Central memory CD8-positive, alpha-beta T cell (primary cell): ENCODE results near the gene SYT8.
A peak's percentile ranks its signal among the peaks of the same experiment; 100 is the strongest.

Source experiments
- ATAC-seq: fragments of 150-1000 bp; cut with Tn5 transposase; replicated peaks from 2 replicates; pipeline ENCODE4 v1.10.0; 2022; ENCODE audit warnings: mild to moderate bottlenecking, moderate FRiP score, moderate number of reproducible peaks; ENCODE audit not compliant: poor library complexity, severe bottlenecking; ENCODE audit errors: extremely low read depth
- DNase-seq, 2 donors: peaks; one replicate each; pipeline ENCODE4 v3.0.0; 2021; ENCODE audit warnings: low spot score in 2 of 2
- H3K27ac Mint-ChIP-seq: one replicate; pipeline ENCODE4 v1.8.0; 2022; ENCODE audit warnings: low read depth, mild to moderate bottlenecking, moderate library complexity, mixed read lengths
- H3K27me3 Mint-ChIP-seq: one replicate; pipeline ENCODE4 v1.8.0; 2022; ENCODE audit warnings: mixed read lengths
- H3K36me3 Mint-ChIP-seq: one replicate; pipeline ENCODE4 v1.8.0; 2022; ENCODE audit warnings: mild to moderate bottlenecking, moderate library complexity, mixed read lengths; ENCODE audit not compliant: insufficient read depth
- H3K4me1 Mint-ChIP-seq: one replicate; pipeline ENCODE4 v1.8.0; 2022; ENCODE audit warnings: mixed read lengths
- H3K4me3 Mint-ChIP-seq: one replicate; pipeline ENCODE4 v1.8.0; 2022; ENCODE audit warnings: mild to moderate bottlenecking, moderate library complexity, mixed read lengths
- H3K9me3 Mint-ChIP-seq: one replicate; pipeline ENCODE4 v1.8.0; 2022; ENCODE audit warnings: mixed read lengths

Gene SYT8

DNA sequence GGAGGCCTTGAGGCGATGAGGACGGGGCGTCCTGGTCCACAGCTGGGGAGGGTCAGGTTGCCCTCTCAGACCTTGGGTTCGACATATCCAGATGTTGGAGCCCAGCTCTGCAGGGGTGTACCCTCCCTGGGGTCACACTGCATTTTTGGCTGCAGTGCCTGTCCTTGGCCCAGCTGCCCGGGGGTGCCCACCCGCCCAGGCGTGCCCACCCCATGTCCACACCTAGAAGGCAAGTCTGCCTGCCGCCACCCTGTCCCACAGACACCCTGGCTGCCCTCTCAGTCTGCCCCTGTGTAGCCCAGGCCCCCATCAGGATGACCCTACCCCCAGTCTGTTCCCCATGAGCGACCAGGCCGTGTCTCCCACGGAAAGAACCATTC, 21.1 kb downstream of the SYT8 start:
- no peaks in the 10 kb centered on the region for H3K9me3 Mint-ChIP-seq
- H3K36me3 Mint-ChIP-seq, result peaks cover 17% of the 10 kb centered on the region
- ATAC-seq, result no peak
- no peaks in the 10 kb centered on the region for H3K27me3 Mint-ChIP-seq
- peaks cover 32% of the 10 kb centered on the region for H3K4me1 Mint-ChIP-seq
- peak overlapping the region; percentile 17 for H3K27ac Mint-ChIP-seq
- no peak for DNase-seq
- peak overlapping the region; percentile 99 for H3K4me3 Mint-ChIP-seq

DNA sequence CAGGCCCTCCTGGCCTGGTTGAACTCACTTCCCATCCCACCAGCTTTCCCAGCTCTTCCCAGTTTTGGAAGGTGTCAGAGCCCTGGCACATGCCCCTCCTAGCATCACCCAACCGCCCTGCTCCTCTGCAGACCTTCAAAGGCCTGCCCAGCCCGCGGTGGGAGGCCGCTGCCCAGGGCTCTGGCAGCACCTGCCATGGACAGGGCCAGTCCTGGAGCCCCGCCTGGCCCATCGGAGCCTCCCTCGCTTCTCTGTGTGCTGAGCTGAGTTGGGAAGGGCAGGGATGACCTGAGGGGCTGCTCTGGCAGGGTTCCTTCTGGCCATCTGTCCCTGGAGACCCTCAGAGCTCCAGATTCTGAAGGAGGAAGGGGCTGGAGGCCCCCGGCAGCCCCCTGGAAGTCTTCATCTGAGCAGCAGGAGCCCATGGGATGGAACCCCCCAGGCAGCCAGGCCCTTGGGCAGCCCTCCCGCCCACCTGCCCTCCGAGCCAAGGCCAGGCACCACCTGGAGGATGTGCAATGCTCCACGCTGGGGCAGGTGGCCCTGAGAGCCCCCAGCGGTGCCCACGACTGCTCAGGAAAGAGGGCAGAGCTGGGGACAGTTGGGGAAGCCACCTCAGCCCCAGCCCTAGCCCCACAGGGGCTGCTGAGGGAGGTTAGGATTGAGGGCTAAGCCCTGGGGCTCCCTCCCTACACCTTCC, 21.7 kb downstream of the SYT8 start:
- Mint-ChIP-seq H3K9me3 (no peaks in the 10 kb centered on the region), H3K27me3 (no peaks in the 10 kb centered on the region), H3K27ac (no peak overlapping the region), H3K4me3 (peak overlapping the region; percentile 99), H3K4me1 (peaks cover 26% of the 10 kb centered on the region), H3K36me3 (peaks cover 17% of the 10 kb centered on the region)
- DNase-seq (no peak), ATAC-seq (no peak)

DNA sequence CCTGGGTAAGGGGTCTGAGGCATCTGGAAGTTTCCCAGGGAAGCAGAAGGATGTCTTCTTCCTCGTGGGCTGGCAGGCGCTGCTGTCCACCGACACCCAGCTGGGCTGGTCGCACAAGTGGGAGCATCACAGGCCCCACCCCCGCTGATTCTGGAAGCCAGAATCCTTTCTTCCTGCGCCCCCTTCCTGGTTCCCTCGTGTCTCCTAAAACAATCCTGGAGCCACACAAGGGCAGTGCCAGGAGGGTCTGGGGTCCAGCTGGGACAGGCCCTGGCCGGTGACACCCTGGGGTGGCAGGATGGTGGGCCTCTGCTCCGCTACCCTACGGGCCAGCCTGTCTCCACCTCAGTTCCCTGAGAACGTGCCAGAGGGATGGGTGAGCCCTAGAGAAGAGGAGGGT, 22.3 kb downstream of the SYT8 start:
- Mint-ChIP-seq H3K36me3 (peaks cover 17% of the 10 kb centered on the region), H3K27me3 (no peaks in the 10 kb centered on the region), H3K4me1 (peaks cover 23% of the 10 kb centered on the region), H3K27ac (no peak overlapping the region), H3K4me3 (no peak overlapping the region), H3K9me3 (no peaks in the 10 kb centered on the region)
- ATAC-seq, result no peak
- DNase-seq, result no peak

DNA sequence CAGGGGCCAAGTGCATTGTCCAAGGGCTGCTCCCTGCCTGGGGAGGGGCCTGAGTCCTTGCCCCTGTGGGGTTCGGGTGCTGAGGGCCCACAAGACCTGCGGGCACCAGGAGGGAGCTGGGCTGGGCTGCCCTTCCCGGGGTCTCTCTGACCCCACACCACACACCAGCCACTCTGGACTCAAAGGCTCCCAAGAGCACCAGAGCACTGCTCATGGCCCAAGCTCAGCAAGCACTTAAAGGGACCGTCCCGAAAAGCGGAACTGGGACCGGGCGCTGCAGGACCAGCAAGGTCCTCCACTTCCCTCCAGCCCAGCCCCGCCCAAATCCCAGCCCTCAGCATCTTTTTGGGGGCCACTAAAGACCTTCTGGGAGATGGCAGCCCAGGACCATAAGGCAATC, 23.4 kb downstream of the SYT8 start:
- DNase-seq (no peak), ATAC-seq (no peak)
- Mint-ChIP-seq H3K27ac (no peak overlapping the region), H3K4me1 (peaks cover 12% of the 10 kb centered on the region), H3K27me3 (no peaks in the 10 kb centered on the region), H3K36me3 (peaks cover 14% of the 10 kb centered on the region), H3K9me3 (no peaks in the 10 kb centered on the region), H3K4me3 (no peak overlapping the region)

DNA sequence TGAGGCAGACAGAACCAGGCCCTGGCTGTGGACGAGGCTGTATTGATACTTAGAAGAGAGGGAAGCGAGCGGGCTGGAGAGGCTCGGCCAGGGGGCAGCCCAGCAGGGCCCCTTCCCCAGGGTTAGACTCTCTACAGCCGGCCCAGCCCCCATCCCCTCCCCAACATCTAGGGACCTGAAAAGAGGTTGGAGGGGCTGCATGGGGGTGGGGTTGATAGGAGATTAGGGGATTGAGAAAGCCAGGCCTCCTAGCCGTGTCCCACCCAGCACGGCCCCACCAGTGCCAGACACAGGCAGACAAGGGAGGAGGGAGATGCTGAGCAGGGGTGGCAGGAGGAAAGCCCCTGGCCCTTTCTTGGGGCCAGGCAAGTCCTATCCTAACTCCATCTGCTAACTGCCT, 23.8 kb downstream of the SYT8 start:
- Mint-ChIP-seq H3K4me1 (peaks cover 11% of the 10 kb centered on the region), H3K4me3 (no peak overlapping the region), H3K9me3 (no peaks in the 10 kb centered on the region), H3K27me3 (no peaks in the 10 kb centered on the region), H3K36me3 (peaks cover 12% of the 10 kb centered on the region), H3K27ac (no peak overlapping the region)
- ATAC-seq, result no peak
- DNase-seq, result no peak

DNA sequence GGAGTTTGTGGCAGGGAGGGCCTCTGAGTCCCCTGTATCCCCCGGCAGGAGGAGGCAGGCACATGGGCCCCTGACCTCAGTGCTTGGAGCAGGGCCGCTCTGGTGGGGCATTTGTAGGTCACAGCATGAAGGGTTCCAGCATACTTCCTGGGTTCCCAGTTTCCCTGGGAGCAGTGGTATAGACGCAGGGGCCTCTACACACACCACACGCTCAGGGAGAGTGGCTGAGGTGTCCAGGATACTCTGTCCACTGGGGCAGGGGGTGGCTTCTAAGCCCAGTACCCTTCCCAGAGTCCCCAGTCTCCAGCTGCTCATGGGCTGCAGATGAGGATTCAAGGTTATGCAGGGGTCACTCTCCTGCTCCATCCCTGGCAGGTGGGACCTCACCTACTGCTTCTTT, 24.2 kb downstream of the SYT8 start:
- Mint-ChIP-seq H3K27ac (no peak overlapping the region), H3K9me3 (no peaks in the 10 kb centered on the region), H3K36me3 (peaks cover 8% of the 10 kb centered on the region), H3K27me3 (no peaks in the 10 kb centered on the region), H3K4me1 (peaks cover 11% of the 10 kb centered on the region), H3K4me3 (no peak overlapping the region)
- DNase-seq (no peak), ATAC-seq (no peak)

DNA sequence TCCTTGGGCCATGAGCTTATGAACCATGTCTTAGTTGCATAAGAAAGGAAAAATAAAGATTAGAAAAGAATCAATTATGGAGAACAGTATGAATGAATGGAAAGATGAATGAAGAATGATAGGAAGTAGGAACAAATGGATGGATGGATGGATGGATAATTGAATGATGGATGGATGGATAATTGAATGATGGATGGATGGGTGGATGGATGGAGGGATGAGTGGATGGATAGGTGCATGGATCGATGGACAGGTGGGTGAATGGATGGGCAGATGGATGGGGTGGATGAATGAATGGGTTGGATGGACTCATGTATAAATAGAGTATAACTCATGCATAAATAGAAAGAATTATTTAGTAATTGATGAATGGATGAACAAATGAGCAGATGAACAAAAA, 25.3 kb downstream of the SYT8 start:
- Mint-ChIP-seq H3K27ac (no peak overlapping the region), H3K4me1 (peaks cover 11% of the 10 kb centered on the region), H3K9me3 (no peaks in the 10 kb centered on the region), H3K36me3 (peaks cover 6% of the 10 kb centered on the region), H3K27me3 (no peaks in the 10 kb centered on the region), H3K4me3 (no peak overlapping the region)
- ATAC-seq (no peak), DNase-seq (no peak)

DNA sequence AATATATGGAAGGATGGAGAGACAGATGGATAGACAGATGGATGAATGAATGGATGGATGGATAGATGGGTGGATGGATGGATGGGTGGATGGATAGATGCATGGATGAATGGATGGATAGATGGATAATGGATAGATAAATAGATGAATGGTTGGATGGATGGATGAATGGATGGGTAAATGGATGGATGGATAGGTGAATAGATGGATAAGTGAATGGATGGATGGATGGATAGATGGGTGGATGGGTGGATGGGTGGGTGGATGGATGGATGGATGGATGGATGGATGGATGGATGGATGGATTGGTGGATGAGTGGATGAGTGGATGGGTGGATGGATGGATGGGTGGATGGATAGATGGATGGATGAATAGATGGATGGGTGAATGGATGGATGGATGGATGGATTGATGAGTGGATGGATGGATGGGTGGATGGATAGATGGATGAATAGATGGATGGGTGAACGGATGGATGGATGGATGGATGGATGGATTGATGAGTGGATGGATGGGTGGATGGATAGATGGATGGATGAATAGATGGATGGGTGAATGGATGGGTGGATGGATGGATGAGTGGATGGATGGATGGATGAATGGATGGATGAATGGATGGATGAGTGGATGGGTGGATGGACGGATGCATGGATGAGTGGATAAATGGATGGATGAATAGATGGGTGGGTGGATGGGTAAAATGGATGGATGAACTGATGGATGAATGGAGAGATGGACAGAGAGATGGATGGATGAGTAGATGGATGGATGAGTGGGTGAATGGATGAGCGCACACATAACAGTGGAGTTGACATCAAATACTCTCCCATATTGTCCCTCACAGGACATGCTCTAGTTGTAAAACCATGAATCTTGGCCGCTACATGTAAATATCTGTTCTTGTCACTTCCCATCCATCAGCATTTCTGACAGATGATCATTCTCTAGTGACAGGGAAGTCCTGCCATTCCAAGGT, 26.9 kb downstream of the SYT8 start:
- ATAC-seq (no peak), DNase-seq (no peak)
- Mint-ChIP-seq H3K27ac (no peak overlapping the region), H3K4me1 (peaks cover 16% of the 10 kb centered on the region), H3K4me3 (no peak overlapping the region), H3K27me3 (no peaks in the 10 kb centered on the region), H3K9me3 (no peaks in the 10 kb centered on the region), H3K36me3 (peaks cover 15% of the 10 kb centered on the region)

DNA sequence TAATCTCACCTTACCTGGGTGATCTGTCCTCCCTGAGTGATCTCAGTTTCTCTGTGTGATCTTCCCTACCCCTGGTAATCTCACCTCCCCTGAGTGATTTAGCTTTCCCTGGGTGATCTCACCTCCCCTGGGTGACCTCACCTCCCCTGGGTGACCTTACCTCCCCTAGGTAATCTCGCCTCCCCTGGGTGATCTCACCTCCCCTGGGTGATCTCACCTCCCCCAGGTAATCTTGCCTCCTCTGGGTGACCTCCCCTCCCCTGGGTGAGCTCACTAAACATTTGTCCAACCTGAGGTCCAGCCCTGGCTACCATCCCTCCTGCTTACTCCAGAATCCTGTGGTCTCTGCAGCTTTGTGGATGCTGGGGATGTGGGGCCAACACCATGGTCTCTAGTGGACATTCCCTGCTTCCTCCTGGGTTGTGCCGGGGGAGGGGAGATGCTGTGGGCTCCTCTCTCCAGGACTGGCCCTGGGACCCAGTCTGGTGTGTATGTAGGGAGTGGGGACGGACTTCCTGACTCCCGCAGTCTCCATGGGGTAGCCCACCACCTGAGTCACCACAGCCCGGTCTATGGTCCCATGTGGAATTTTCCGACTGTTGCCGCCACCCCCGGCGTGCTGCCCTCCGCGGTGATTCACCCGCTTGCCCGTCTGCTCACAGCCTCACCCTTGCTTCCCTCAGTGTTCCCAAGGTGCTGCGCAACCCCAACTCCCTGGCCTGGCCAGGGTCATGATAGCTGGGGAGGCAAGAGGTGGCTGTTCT, 28.0 kb downstream of the SYT8 start:
- Mint-ChIP-seq H3K27me3 (no peaks in the 10 kb centered on the region), H3K4me1 (peaks cover 24% of the 10 kb centered on the region), H3K36me3 (peaks cover 16% of the 10 kb centered on the region), H3K4me3 (peak overlapping the region; percentile 21), H3K27ac (no peak overlapping the region), H3K9me3 (no peaks in the 10 kb centered on the region)
- DNase-seq (no peak), ATAC-seq (no peak)

DNA sequence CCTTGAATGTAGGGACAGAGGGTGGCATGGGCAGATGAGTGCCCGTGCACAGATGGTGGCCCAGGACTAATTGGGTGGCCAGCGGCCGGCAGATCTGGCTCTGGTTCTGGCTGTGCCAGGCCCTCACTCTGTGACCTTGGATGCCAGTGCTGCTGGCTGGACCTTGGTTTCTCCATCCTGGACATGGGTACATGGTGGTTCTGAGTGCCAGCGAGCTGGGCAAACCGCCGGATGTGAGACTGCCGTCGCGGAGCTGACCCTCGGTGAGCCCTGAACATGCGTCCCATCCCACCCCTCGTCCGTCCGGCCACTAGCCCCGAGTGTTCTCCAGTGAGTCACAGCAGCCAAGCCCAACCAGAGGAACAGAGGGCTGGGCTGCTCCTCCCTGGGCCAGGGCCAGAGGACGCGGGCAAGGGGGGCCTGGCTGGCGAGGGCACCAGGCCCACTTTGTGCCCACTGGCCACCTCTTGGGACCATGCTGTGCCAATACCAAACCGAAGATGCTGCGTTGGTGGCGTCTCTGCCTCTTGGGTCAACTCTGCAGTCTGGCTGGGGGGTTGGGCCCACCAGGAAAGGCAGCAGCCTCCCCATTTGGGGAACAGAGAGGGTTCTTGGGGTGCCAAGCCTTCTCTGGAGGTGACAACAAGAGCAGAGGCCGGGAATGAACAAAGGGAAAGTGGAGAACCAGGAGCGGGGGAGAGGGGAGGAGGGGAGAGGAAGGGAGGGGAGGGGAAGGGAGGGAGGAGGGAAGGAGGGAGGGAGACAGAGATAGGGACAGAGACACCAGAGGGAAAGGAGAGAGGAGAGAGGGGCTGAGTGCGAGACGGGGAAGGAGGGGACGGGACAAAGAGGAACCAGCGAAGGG, 28.8 kb downstream of the SYT8 start:
- Mint-ChIP-seq H3K9me3 (no peaks in the 10 kb centered on the region), H3K27me3 (no peaks in the 10 kb centered on the region), H3K4me1 (peaks cover 26% of the 10 kb centered on the region), H3K4me3 (peak overlapping the region; percentile 5), H3K36me3 (peaks cover 16% of the 10 kb centered on the region), H3K27ac (no peak overlapping the region)
- ATAC-seq (no peak), DNase-seq (no peak)

DNA sequence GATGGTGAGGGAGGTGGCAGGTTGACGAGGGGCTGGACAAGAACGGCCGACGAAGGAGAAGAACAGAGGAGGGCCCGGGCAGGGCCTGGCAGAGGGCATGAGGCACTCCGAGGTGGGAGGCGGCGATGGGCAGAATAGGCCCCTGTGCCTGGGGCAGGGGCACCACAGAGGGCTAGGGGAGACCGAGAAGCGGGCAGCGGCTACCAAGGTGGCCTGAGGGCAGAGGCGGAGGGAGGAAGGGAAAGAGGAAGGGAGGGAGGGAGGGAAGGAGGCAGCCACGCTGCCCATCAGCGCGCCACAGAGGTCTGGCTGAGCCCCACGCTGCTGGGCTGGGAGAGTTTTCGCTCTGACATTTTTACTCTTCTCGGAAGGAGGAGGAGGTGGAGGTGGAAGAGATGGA, 29.4 kb downstream of the SYT8 start:
- Mint-ChIP-seq H3K36me3 (peaks cover 18% of the 10 kb centered on the region), H3K9me3 (no peaks in the 10 kb centered on the region), H3K4me3 (peak overlapping the region; percentile 5), H3K4me1 (peaks cover 29% of the 10 kb centered on the region), H3K27ac (no peak overlapping the region), H3K27me3 (no peaks in the 10 kb centered on the region)
- DNase-seq (no peak), ATAC-seq (no peak)
